SK-N-MC (cell line): Measurements from ENCODE around the gene MYH14.

Experiments used
- EZH2 ChIP-seq: fragments of 200-600 bp; sonication (generic); IDR thresholded peaks from one replicate; pipeline ENCODE4 v1.6.1; 2017; ENCODE audit warnings: antibody characterized with exemption
- FOXP2 ChIP-seq: optimal IDR thresholded peaks from 2 replicates; pipeline ENCODE3; 2011; ENCODE audit warnings: mild to moderate bottlenecking, moderate library complexity; ENCODE audit not compliant: insufficient read depth; ENCODE audit errors: extremely low read length, control extremely low read depth
- POLR2AphosphoS5 ChIP-seq: IDR thresholded peaks from 2 replicates; pipeline ENCODE4 v1.6.1; 2012; ENCODE audit warnings: mild to moderate bottlenecking, low read depth, low read length, borderline replicate concordance

DNA sequence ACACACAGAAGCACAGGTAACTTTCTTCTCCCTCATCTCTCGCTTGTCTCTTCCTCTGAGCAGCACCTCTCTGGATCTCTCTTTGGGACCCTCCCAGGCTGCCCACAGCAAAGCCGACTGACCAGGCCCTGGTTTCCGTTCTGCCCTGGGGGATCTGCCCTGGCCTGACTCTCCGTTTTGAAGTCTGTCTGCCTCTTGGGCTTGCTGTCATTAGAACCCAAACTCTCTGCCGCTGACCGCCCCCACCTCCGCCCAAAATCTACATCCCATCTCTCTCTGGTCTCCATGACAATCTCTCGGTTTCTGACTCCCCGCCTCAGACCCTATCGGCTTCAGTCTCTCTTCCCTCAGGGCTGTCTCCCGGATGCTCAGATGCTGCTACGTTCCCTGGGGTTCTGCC lies 118.8 kb downstream of the MYH14 start:
- no peak for TF ChIP-seq POLR2AphosphoS5
- TF ChIP-seq EZH2, result no peak
- no peak for TF ChIP-seq FOXP2
